ENCODE data around the gene PDE6A.

- TF ChIP-seq TP53 (CRISPR knock-in tag; IDR thresholded peaks at IDR 0.05) (no peak), CTCF (IDR thresholded peaks at IDR 0.05) (no peak), POLR2A (IDR thresholded peaks at IDR 0.05; ENCODE audit: low read length) (no peak), BHLHE40 (IDR thresholded peaks at IDR 0.05; ENCODE audit: low read depth, low read length) (no peak), KDM1A (IDR thresholded peaks at IDR 0.05; ENCODE audit: low read depth) (no peak), CBX2 (IDR thresholded peaks at IDR 0.05; ENCODE audit: borderline replicate concordance, low read depth) (no peak), SMC3 (IDR thresholded peaks at IDR 0.05) (no peak), REST (IDR thresholded peaks at IDR 0.05) (no peak), EP300 (IDR thresholded peaks at IDR 0.05) (no peak), SREBF2 (IDR thresholded peaks at IDR 0.05) (no peak), ZNF302 (CRISPR knock-in tag; IDR thresholded peaks at IDR 0.05) (no peak), CEBPB (IDR thresholded peaks at IDR 0.05) (no peak)
Measured at GRCh38 chr5:149921597-149921996, 23.0 kb downstream of the PDE6A start.

Measured in A549 (cell line).